ENCODE data around the gene MME.

DNA sequence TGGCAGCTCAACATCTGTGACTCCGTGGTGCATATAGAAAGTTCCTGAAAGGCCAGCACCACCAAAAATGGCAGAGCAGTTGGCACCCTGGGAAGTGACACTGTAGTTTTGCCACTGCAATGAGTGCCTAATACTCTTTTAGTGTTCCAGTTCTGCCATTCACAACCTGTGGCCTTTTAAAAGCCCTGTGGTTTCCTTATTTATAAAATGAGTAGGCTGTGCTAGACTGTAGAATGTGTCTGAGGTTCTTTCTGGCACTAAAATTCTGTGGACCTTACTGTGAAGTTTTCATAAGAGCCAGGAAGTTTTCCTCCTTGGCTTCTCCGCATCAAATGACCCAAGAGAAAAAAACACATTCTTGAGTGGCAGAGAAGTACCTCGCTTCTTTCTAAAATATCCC is 74.1 kb downstream of the MME start:
- TF ChIP-seq EP300 (IDR thresholded peaks at IDR 0.05) (no peak), POLR2AphosphoS5 (IDR thresholded peaks at IDR 0.05) (no peak), POLR2A (IDR thresholded peaks at IDR 0.05) (no peak)
- TF ChIP-seq, protein P1, sequence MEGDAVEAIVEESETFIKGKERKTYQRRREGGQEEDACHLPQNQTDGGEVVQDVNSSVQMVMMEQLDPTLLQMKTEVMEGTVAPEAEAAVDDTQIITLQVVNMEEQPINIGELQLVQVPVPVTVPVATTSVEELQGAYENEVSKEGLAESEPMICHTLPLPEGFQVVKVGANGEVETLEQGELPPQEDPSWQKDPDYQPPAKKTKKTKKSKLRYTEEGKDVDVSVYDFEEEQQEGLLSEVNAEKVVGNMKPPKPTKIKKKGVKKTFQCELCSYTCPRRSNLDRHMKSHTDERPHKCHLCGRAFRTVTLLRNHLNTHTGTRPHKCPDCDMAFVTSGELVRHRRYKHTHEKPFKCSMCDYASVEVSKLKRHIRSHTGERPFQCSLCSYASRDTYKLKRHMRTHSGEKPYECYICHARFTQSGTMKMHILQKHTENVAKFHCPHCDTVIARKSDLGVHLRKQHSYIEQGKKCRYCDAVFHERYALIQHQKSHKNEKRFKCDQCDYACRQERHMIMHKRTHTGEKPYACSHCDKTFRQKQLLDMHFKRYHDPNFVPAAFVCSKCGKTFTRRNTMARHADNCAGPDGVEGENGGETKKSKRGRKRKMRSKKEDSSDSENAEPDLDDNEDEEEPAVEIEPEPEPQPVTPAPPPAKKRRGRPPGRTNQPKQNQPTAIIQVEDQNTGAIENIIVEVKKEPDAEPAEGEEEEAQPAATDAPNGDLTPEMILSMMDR (IDR thresholded peaks at IDR 0.05): no peak
